ENCODE data around the gene PRMT3. TPM values are rescaled to one million over a fixed set of nuclear protein-coding genes. Genes with fewer than 3 reads are reported as not detected.

The PRMT3 gene
- total and polyA plus RNA-seq, 2 of the 13 experiments (the other 11 are each of a cell fraction or from before 2014, with no cell fraction given) = 9.1 to 27.7 TPM

GRCh38 chr11:20474882-20475517, 87.5 kb downstream of the PRMT3 start:
- 0 out of 5 replicates have a peak, but pooled peaks cover 0 to 1% of the 10 kb centered on the region in 2 experiments for H3K36me3 ChIP-seq (replicated peaks in 1 of 2; ENCODE audit: control insufficient read depth in 1 of 2, insufficient read depth in 2 of 2, low read length in 2 of 2)
- no peak overlapping the region for H3K4me2 ChIP-seq (ENCODE audit: low read depth, low read length)
- no peaks in the 10 kb centered on the region for H3K27me3 ChIP-seq (ENCODE audit: control insufficient read depth in 1 of 2, insufficient read depth in 2 of 2, low read length in 2 of 2)
- CTCF ChIA-PET (ENCODE audit: low intra/inter-chr PET ratio, low total read pairs) = no interaction called here
- intact Hi-C loops (cut with micrococcal nuclease; ENCODE audit: unreplicated experiment) = no loop called here
- H3K4me1 ChIP-seq (ENCODE audit: insufficient read depth, low read length) = peaks cover 10% of the 10 kb centered on the region
- TF ChIP-seq CHD2 (IDR thresholded peaks at IDR 0.05; ENCODE audit: low read depth, low read length) = no peak
- no peak for TF ChIP-seq ZFP82 (CRISPR knock-in tag; IDR thresholded peaks at IDR 0.05; ENCODE audit: borderline replicate concordance)
- no peak for TF ChIP-seq ZNF674 (CRISPR knock-in tag; IDR thresholded peaks at IDR 0.05; ENCODE audit: low read depth)
- TF ChIP-seq ZNF160 (CRISPR knock-in tag; IDR thresholded peaks at IDR 0.05) = no peak
- no peak for TF ChIP-seq ZFP91 (CRISPR knock-in tag; IDR thresholded peaks at IDR 0.05; ENCODE audit: borderline replicate concordance)
- no peak for TF ChIP-seq ATM (IDR thresholded peaks at IDR 0.05; ENCODE audit: borderline replicate concordance)
- TF ChIP-seq ZNF777 (CRISPR knock-in tag; IDR thresholded peaks at IDR 0.05) = no peak
- TF ChIP-seq IRF9 (CRISPR knock-in tag; IDR thresholded peaks at IDR 0.05; ENCODE audit: borderline replicate concordance) = no peak
- H3K79me2 ChIP-seq (ENCODE audit: insufficient read depth, low read length) = no peaks in the 10 kb centered on the region
- no peak overlapping the region for H3K4me3 ChIP-seq (replicated peaks in 1 of 3; ENCODE audit: insufficient read depth in 1 of 3, low read depth in 2 of 3, low read length in 3 of 3)
- no peak for DNase-seq (ENCODE audit: low spot score)
- POLR2A ChIA-PET = no interaction called here
- no TSS peak for BruUV-seq (replicated peaks)
- no peak overlapping the region for H3K27ac ChIP-seq (ENCODE audit: extremely low read length, insufficient read depth, low read length)
- in situ Hi-C loops (cut with HindIII; ENCODE audit: extremely low pct_ligation_motif_present, low pct_unique_long_range_greater_than_20kb) = no loop called here
- H3K9me3 ChIP-seq (ENCODE audit: low read length) = no peaks in the 10 kb centered on the region
- WGBS (ENCODE audit: low lambda C conversion rate) = 92% methylated on average over 2 of the region's 2 CpGs
- H3K9ac ChIP-seq (ENCODE audit: insufficient read depth, low read depth, low read length) = no peak overlapping the region
- ATAC-seq = no peak
- H2AFZ ChIP-seq (ENCODE audit: low read length) = no peak overlapping the region
- no peak for FAIRE-seq
- no peaks in the 10 kb centered on the region for H4K20me1 ChIP-seq (ENCODE audit: insufficient read depth, low read length)
